K562 (cell line): Measurements from ENCODE around the gene RNF126. TPM values are rescaled to one million over a fixed set of nuclear protein-coding genes. Genes with fewer than 3 reads are reported as not detected.
A peak's percentile ranks its signal among the peaks of the same experiment; 100 is the strongest.

Experiments used
- BHLHE40 ChIP-seq: IDR thresholded peaks from 2 replicates; pipeline ENCODE4 v1.6.1; 2011; ENCODE audit warnings: low read length, improper control_type of control experiment
- CTCFL ChIP-seq: IDR thresholded peaks from 2 replicates; pipeline ENCODE4 v1.6.1; 2011; ENCODE audit warnings: borderline replicate concordance, low read depth, mild to moderate bottlenecking, moderate library complexity, low read length; ENCODE audit not compliant: insufficient read depth, poor library complexity, severe bottlenecking
- E2F8 ChIP-seq: fragments of 450-650 bp; IDR thresholded peaks from 2 replicates; pipeline ENCODE4 v1.7.1; 2018; ENCODE audit warnings: mild to moderate bottlenecking, low read depth; ENCODE audit not compliant: partially characterized antibody
- ESRRA ChIP-seq: fragments of 450-650 bp; IDR thresholded peaks from 2 replicates; pipeline ENCODE4 v1.6.1; 2014; ENCODE audit warnings: low read depth, mild to moderate bottlenecking, moderate library complexity, borderline replicate concordance
- FOXP4 ChIP-seq: sonication (generic); formaldehyde crosslinking; IDR thresholded peaks from 2 replicates; pipeline ENCODE4 v1.8.0; 2022; ENCODE audit warnings: mild to moderate bottlenecking, missing genetic modification reagents, borderline replicate concordance
- HDAC2 ChIP-seq: fragments of 450-650 bp; IDR thresholded peaks from 2 replicates; pipeline ENCODE4 v1.6.1; 2016; ENCODE audit warnings: mild to moderate bottlenecking
- SMARCB1 ChIP-seq: IDR thresholded peaks from 2 replicates; pipeline ENCODE4 v1.6.1; 2011; ENCODE audit warnings: improper control_type of control experiment, low read depth; ENCODE audit not compliant: insufficient read length
- TAF1 ChIP-seq: IDR thresholded peaks from 2 replicates; pipeline ENCODE4 v1.6.1; 2011; ENCODE audit warnings: mild to moderate bottlenecking, low read length, moderate library complexity; ENCODE audit not compliant: insufficient read depth, control insufficient read depth, severe bottlenecking; ENCODE audit errors: extremely low read depth
- TAF9B ChIP-seq: fragments of 450-650 bp; IDR thresholded peaks from 2 replicates; pipeline ENCODE4 v1.6.1; 2018; ENCODE audit warnings: mild to moderate bottlenecking; ENCODE audit not compliant: partially characterized antibody
- TEAD1 ChIP-seq, 2 experiments: fragments of 450-650 bp in 1 of 2; sonication (generic) in 1 of 2; formaldehyde crosslinking; IDR thresholded peaks; 2 replicates each; pipeline versions ENCODE4 v1.4.0 to v1.8.0; 2020 to 2022; ENCODE audit warnings: mild to moderate bottlenecking in 2 of 2, missing genetic modification reagents in 1 of 2
- TOE1 ChIP-seq, 2 experiments: fragments of 450-650 bp in 1 of 2; sonication (generic) in 1 of 2; formaldehyde crosslinking in 1 of 2; IDR thresholded peaks; 2 replicates each; pipeline versions ENCODE4 v1.7.1 to v1.8.0; 2016 to 2022; ENCODE audit warnings: borderline replicate concordance in 2 of 2, mild to moderate bottlenecking in 2 of 2, antibody characterized with exemption in 1 of 2, inconsistent platforms in 1 of 2, low read depth in 1 of 2, missing genetic modification reagents in 1 of 2, moderate library complexity in 1 of 2
- ZBTB11 ChIP-seq, 3 experiments: fragments of 200-800 bp in 1 of 3; fragments of 250-450 bp in 1 of 3; fragments of 450-650 bp in 1 of 3; sonication (Bioruptor Pico) in 1 of 3; sonication (Bioruptor generic) in 1 of 3; formaldehyde crosslinking in 1 of 3; IDR thresholded peaks; 2 replicates each; pipeline versions ENCODE4 v1.6.1 to v1.8.0; 2016 to 2022; ENCODE audit warnings: mild to moderate bottlenecking in 2 of 3, missing genetic modification characterization in 2 of 3, missing compliant biosample characterization in 1 of 3, moderate library complexity in 1 of 3
- ZNF695 ChIP-seq: fragments of 450-650 bp; formaldehyde crosslinking; IDR thresholded peaks from 2 replicates; pipeline ENCODE4 v1.4.0; 2020; ENCODE audit warnings: mild to moderate bottlenecking, moderate library complexity
- polyA plus RNA-seq, 8 experiments: library from polyadenylated mRNA; depleted of rRNA in 4 of 8; stranded (reverse) in 5 of 8; unstranded in 3 of 8; fragments of >200 nt; fragmentation: Nextera tagmentation in 2 of 8; fragmentation: Illumina TruSeq in 1 of 8; extraction: Ambion mirVana in 2 of 8; extraction: Trizol in 1 of 8; gene quantifications; 2 replicates each; pipeline versions ENCODE4 v1.2.1 to v1.2.3, GENCODE V29; 2011 to 2014; ENCODE audit warnings: inconsistent platforms in 1 of 8, missing spikeins in 1 of 8
- total RNA-seq, 7 experiments: library from RNA; depleted of rRNA in 6 of 7; stranded (reverse); fragments of >200 nt in 6 of 7; fragmentation: Illumina TruSeq in 2 of 7; extraction: Trizol in 2 of 7; gene quantifications; 2 replicates each; pipeline versions ENCODE4 v1.2.1 to v1.2.3, GENCODE V29; 2011 to 2021; ENCODE audit warnings: low replicate concordance in 1 of 7

RNF126 gene
- total and polyA plus RNA-seq, 9 of the 15 experiments (the other 6 are each of a cell fraction or from before 2014, with no cell fraction given): 0.27 to 101 (median 12.3) TPM

GRCh38 chr19:680287-681028 lies 17.4 kb upstream of the RNF126 start (continued):
- TF ChIP-seq TAF1 (peak; percentile 78), BHLHE40 (peak; percentile 53), TEAD1 (CRISPR knock-in tag; IDR thresholded peaks at IDR 0.05) (peak in 1 of 2 experiments; percentile 45; a peak in 2 of 4 replicates), CTCFL (peak; percentile 98), ZBTB11 (CRISPR knock-in tag; IDR thresholded peaks at IDR 0.05) (peak in 1 of 3 experiments; percentile 56; a peak in 1 of 6 replicates), ZNF695 (CRISPR knock-in tag) (no peak), E2F8 (peak; percentile 58), ESRRA (peak; percentile 61; the same call in 1 of the 2 replicates), HDAC2 (peak; percentile 90), TOE1 (IDR thresholded peaks at IDR 0.05; ENCODE audit: borderline replicate concordance) (peak; percentile 88), TOE1 (CRISPR knock-in tag; IDR thresholded peaks at IDR 0.05; ENCODE audit: borderline replicate concordance, low read depth) (0 out of 2 replicates have a peak, but pooled peaks have one; percentile 59), FOXP4 (CRISPR knock-in tag) (no peak), SMARCB1 (no peak), TAF9B (no peak)
